K562 (cell line): ENCODE results near the gene TAF11. TPM values are rescaled to one million over a fixed set of nuclear protein-coding genes. Genes with fewer than 3 reads are reported as not detected.

ENCODE experiments used
- ATF2 ChIP-seq: sonication (generic); formaldehyde crosslinking; IDR thresholded peaks from 2 replicates; pipeline ENCODE4 v1.8.1; 2022; ENCODE audit warnings: missing genetic modification reagents
- CEBPB ChIP-seq: fragments of 450-650 bp; IDR thresholded peaks from 2 replicates; pipeline ENCODE4 v1.6.1; 2016; ENCODE audit warnings: missing genetic modification characterization, missing compliant biosample characterization
- CHAMP1 ChIP-seq: fragments of 450-650 bp; IDR thresholded peaks from 2 replicates; pipeline ENCODE4 v1.6.1; 2016; ENCODE audit warnings: mild to moderate bottlenecking
- ELF2 ChIP-seq: fragments of 250-450 bp; sonication (Bioruptor Pico); IDR thresholded peaks from 2 replicates; pipeline ENCODE4 v1.5.0; 2021; ENCODE audit warnings: mild to moderate bottlenecking
- EP300 ChIP-seq: IDR thresholded peaks from 2 replicates; pipeline ENCODE4 v1.6.1; 2012; ENCODE audit warnings: low read length, improper control_type of control experiment
- HNRNPLL ChIP-seq: fragments of 200-400 bp; formaldehyde crosslinking; IDR thresholded peaks from 2 replicates; pipeline ENCODE4 v1.6.1; 2017; ENCODE audit warnings: low read length, low read depth, mild to moderate bottlenecking; ENCODE audit not compliant: poor library complexity, severe bottlenecking
- NFE2L1 ChIP-seq: fragments of 450-650 bp; IDR thresholded peaks from 2 replicates; pipeline ENCODE4 v1.6.1; 2016; ENCODE audit warnings: missing genetic modification characterization, low read depth, mild to moderate bottlenecking, missing compliant biosample characterization, moderate library complexity, borderline replicate concordance
- POU5F1 ChIP-seq: fragments of 150-350 bp; IDR thresholded peaks from 2 replicates; pipeline ENCODE4 v1.6.1; 2014; ENCODE audit warnings: borderline replicate concordance, low read length, low read depth, mild to moderate bottlenecking; ENCODE audit not compliant: partially characterized antibody
- RCOR1 ChIP-seq, 2 experiments: IDR thresholded peaks; 2 replicates each; pipeline ENCODE4 v1.6.1; 2012; ENCODE audit warnings: low read depth in 2 of 2, low read length in 2 of 2, borderline replicate concordance in 1 of 2, improper control_type of control experiment in 1 of 2
- SIRT6 ChIP-seq: IDR thresholded peaks from one replicate; pipeline ENCODE4 v1.6.1; 2012; ENCODE audit warnings: low read depth, mild to moderate bottlenecking, control low read depth, inconsistent platforms, low read length, moderate library complexity
- SMARCE1 ChIP-seq: fragments of 450-650 bp; IDR thresholded peaks from 2 replicates; pipeline ENCODE4 v1.7.1; 2016; ENCODE audit warnings: mild to moderate bottlenecking
- U2AF2 ChIP-seq: fragments of 200-400 bp; formaldehyde crosslinking; optimal IDR thresholded peaks from 2 replicates; pipeline ENCODE3; 2017; ENCODE audit warnings: low read depth, mild to moderate bottlenecking, low read length
- ZNF134 ChIP-seq: fragments of 250-450 bp; sonication (Bioruptor Pico); conservative IDR thresholded peaks from 2 replicates; pipeline ENCODE4 v1.4.0; 2020
- ZNF239 ChIP-seq: fragments of 250-450 bp; sonication (Bioruptor Pico); IDR thresholded peaks from 2 replicates; pipeline ENCODE4 v1.4.0; 2020; ENCODE audit warnings: mild to moderate bottlenecking
- ZNF407 ChIP-seq: fragments of 450-650 bp; IDR thresholded peaks from 2 replicates; pipeline ENCODE4 v1.6.1; 2016; ENCODE audit warnings: low read depth
- polyA plus RNA-seq, 8 experiments: library from polyadenylated mRNA; depleted of rRNA in 4 of 8; stranded (reverse) in 5 of 8; unstranded in 3 of 8; fragments of >200 nt; fragmentation: Nextera tagmentation in 2 of 8; fragmentation: Illumina TruSeq in 1 of 8; extraction: Ambion mirVana in 2 of 8; extraction: Trizol in 1 of 8; gene quantifications; 2 replicates each; pipeline versions ENCODE4 v1.2.1 to v1.2.3, GENCODE V29; 2011 to 2014; ENCODE audit warnings: inconsistent platforms in 1 of 8, missing spikeins in 1 of 8
- total RNA-seq, 7 experiments: library from RNA; depleted of rRNA in 6 of 7; stranded (reverse); fragments of >200 nt in 6 of 7; fragmentation: Illumina TruSeq in 2 of 7; extraction: Trizol in 2 of 7; gene quantifications; 2 replicates each; pipeline versions ENCODE4 v1.2.1 to v1.2.3, GENCODE V29; 2011 to 2021; ENCODE audit warnings: low replicate concordance in 1 of 7

The TAF11 gene
- total and polyA plus RNA-seq, 9 of the 15 experiments (the other 6 are each of a cell fraction or from before 2014, with no cell fraction given): 40.9 to 91.9 (median 71.9) TPM

GRCh38 chr6:34834789-34835518 is 52.9 kb downstream of the TAF11 start (continued):
- TF ChIP-seq SMARCE1: peak; percentile 73
- peak; percentile 63; the same call in 1 of the 2 replicates for TF ChIP-seq EP300
- peak; percentile 100 for TF ChIP-seq ZNF239
- no peak for TF ChIP-seq ATF2 (CRISPR knock-in tag)
- no peak for TF ChIP-seq ZNF407
- no peak for TF ChIP-seq SIRT6
- no peak for TF ChIP-seq CHAMP1
- no peak for TF ChIP-seq ZNF134
- TF ChIP-seq POU5F1: no peak
- TF ChIP-seq RCOR1 (IDR thresholded peaks at IDR 0.05; ENCODE audit: borderline replicate concordance in 1 of 2, low read depth in 2 of 2, low read length in 2 of 2): peak in 1 of 2 experiments; percentile 84; a peak in 1 of 4 replicates
- TF ChIP-seq NFE2L1 (tag): no peak
- TF ChIP-seq ELF2 (CRISPR knock-in tag): no peak
- TF ChIP-seq U2AF2: no peak
- TF ChIP-seq HNRNPLL: no peak
- peak; percentile 92 for TF ChIP-seq CEBPB (tag)
